ENCODE data around the gene MAP2K3. TPM values are rescaled to one million over a fixed set of nuclear protein-coding genes. Genes with fewer than 3 reads are reported as not detected.

Gene MAP2K3
- total RNA-seq, 2 experiments from 2014 or later, result 27.8 to 71.5 TPM

- Histone ChIP-seq H3K27ac (ENCODE audit: low read depth, low read length, poor library complexity, severe bottlenecking) (no peak overlapping the region), H3K9me3 (ENCODE audit: low read length) (no peaks in the 10 kb centered on the region), H3K79me2 (ENCODE audit: insufficient read depth, low read depth, low read length) (no peaks in the 10 kb centered on the region), H4K20me1 (ENCODE audit: insufficient read depth, low read length) (no peaks in the 10 kb centered on the region), H3K36me3 (ENCODE audit: insufficient read depth, low read length) (no peaks in the 10 kb centered on the region), H2AFZ (ENCODE audit: low read length) (no peak overlapping the region), H3K9me2 (ENCODE audit: insufficient read depth, low read length) (no peaks in the 10 kb centered on the region), H3K4me1 (ENCODE audit: insufficient read depth, low read length, poor library complexity, severe bottlenecking) (no peaks in the 10 kb centered on the region), H3K4me2 (ENCODE audit: low read length) (no peak overlapping the region), H3K4me3 (ENCODE audit: low read depth, low read length, poor library complexity, severe bottlenecking) (no peak overlapping the region)
- no peak for DNase-seq (ENCODE audit: low spot score)
- CTCF ChIA-PET (ENCODE audit: unreplicated experiment), result no interaction called here
- no TSS peak for BruUV-seq (replicated peaks)
- intact Hi-C loops (cut with micrococcal nuclease; ENCODE audit: unreplicated experiment), result no loop called here
- TF ChIP-seq EZH2phosphoT487 (IDR thresholded peaks at IDR 0.05; ENCODE audit: borderline replicate concordance, low read depth, low read length), result no peak
- TF ChIP-seq CTCF (conservative IDR thresholded peaks at IDR 0.05; ENCODE audit: low read length), result no peak
- POLR2A ChIA-PET, result no interaction called here
Measured at GRCh38 chr17:21362331-21362931, 77.9 kb downstream of the MAP2K3 start.

GRCh38 chr17:21363776-21364642, 79.5 kb downstream of the MAP2K3 start:
- intact Hi-C loops (cut with micrococcal nuclease; ENCODE audit: unreplicated experiment), result no loop called here
- Histone ChIP-seq H4K20me1 (ENCODE audit: insufficient read depth, low read length) (no peaks in the 10 kb centered on the region), H2AFZ (ENCODE audit: low read length) (no peak overlapping the region), H3K36me3 (ENCODE audit: insufficient read depth, low read length) (no peaks in the 10 kb centered on the region), H3K27ac (ENCODE audit: low read depth, low read length, poor library complexity, severe bottlenecking) (no peak overlapping the region), H3K4me3 (ENCODE audit: low read depth, low read length, poor library complexity, severe bottlenecking) (no peak overlapping the region), H3K4me2 (ENCODE audit: low read length) (no peak overlapping the region), H3K4me1 (ENCODE audit: insufficient read depth, low read length, poor library complexity, severe bottlenecking) (peaks cover 10% of the 10 kb centered on the region), H3K9me2 (ENCODE audit: insufficient read depth, low read length) (no peaks in the 10 kb centered on the region), H3K9me3 (ENCODE audit: low read length) (no peaks in the 10 kb centered on the region), H3K79me2 (ENCODE audit: insufficient read depth, low read depth, low read length) (no peaks in the 10 kb centered on the region)
- TF ChIP-seq CTCF (conservative IDR thresholded peaks at IDR 0.05; ENCODE audit: low read length), result no peak
- TF ChIP-seq EZH2phosphoT487 (IDR thresholded peaks at IDR 0.05; ENCODE audit: borderline replicate concordance, low read depth, low read length), result no peak
- POLR2A ChIA-PET, result no interaction called here
- no peak for DNase-seq (ENCODE audit: low spot score)
- CTCF ChIA-PET (ENCODE audit: unreplicated experiment), result no interaction called here
- BruUV-seq (replicated peaks), result no TSS peak

Other genes with a start within 250 kb of the MAP2K3 start
- 144 and 180 TPM in 2 replicates for gene USP22, start 241.7 kb upstream of the MAP2K3 start, total RNA-seq (2014; rRNA removed; shearing (Covaris generic))
- gene USP22, start 241.7 kb upstream of the MAP2K3 start, total RNA-seq (2022), result 302 TPM in 2 replicates
- 11.6 and 16.0 TPM in 2 replicates for gene DHRS7B, start 157.7 kb upstream of the MAP2K3 start, total RNA-seq (2014; rRNA removed; shearing (Covaris generic))
- 15.8 and 16.5 TPM in 2 replicates for gene DHRS7B, start 157.7 kb upstream of the MAP2K3 start, total RNA-seq (2022)
- gene TMEM11, start 70.5 kb upstream of the MAP2K3 start, total RNA-seq (2014; rRNA removed; shearing (Covaris generic)), result 26.8 and 27.3 TPM in 2 replicates
- gene TMEM11, start 70.5 kb upstream of the MAP2K3 start, total RNA-seq (2022), result 32.7 and 34.0 TPM in 2 replicates
- 0.41 and 0.85 TPM in 2 replicates for gene NATD1, start 31.3 kb upstream of the MAP2K3 start, total RNA-seq (2014; rRNA removed; shearing (Covaris generic))
- 6.0 and 6.8 TPM in 2 replicates for gene NATD1, start 31.3 kb upstream of the MAP2K3 start, total RNA-seq (2022)
- gene KCNJ12, start 91.6 kb downstream of the MAP2K3 start, total RNA-seq (2014; rRNA removed; shearing (Covaris generic)), result 0.13 and 0.16 TPM in 2 replicates
- gene KCNJ12, start 91.6 kb downstream of the MAP2K3 start, total RNA-seq (2022), result 0.17 and 0.22 TPM in 2 replicates